SIG-M5 (cell line): Measurements from ENCODE around the gene ADAMTS20.
"Not testable (repeated sequence)": the region's sequence is repeated elsewhere in the genome, so short reads cannot be mapped to it uniquely, and the experiment has no call there.

ENCODE experiments used
- DNase-seq: peaks from one replicate; lab custom pipeline; 2025; lab: John Stamatoyannopoulos, UW

The ADAMTS20 gene

DNA sequence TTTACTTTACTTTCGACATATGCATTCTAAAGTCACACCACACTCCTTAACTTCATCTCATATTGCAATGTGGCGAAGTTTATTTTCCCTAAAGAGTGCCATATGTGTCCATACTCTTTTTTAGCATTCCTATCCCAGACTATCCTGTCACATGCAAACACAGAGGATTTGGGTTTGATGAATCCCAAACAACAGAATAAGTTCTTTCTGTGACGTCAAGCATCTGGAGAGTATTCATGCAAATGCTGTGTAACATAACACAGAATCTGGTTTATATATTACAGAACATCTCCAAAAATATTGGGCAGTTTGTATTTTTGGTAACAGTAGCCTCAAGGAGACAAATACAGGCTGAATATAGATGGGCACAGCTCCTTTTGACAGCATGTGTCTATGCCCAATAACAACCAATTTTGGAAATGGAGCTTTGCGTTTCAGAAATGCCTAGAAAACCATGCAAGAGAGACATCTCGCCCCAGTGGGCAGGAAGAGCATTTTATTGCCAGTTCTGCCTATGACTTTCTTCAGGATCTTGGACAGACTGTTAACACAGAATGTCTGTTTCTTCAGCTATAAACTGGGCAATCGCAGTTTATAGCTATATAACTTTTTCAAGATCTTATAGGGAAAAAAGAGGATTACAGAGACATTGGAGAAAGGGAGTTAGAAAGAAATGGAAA is 190.8 kb downstream of the ADAMTS20 start:
- no peak for DNase-seq

DNA sequence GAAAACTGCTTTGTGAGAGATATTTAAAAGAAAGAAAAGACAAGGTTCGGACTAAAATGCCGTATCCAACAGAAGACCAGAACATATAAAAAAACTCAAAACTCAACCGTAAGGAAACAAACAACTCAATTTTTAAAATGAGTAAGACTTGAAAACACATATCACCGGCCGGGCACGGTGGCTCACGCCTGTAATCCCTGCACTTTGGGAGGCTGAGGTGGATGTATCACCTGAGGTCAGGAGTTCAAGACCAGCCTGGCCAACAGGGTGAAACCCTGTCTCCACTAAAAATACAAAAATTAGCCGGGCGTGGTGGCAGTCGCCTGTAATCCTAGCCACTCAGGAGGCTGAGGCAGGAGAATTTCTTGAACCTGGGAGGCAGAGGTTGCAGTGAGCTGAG is 192.0 kb downstream of the ADAMTS20 start:
- not testable (repeated sequence) for DNase-seq

DNA sequence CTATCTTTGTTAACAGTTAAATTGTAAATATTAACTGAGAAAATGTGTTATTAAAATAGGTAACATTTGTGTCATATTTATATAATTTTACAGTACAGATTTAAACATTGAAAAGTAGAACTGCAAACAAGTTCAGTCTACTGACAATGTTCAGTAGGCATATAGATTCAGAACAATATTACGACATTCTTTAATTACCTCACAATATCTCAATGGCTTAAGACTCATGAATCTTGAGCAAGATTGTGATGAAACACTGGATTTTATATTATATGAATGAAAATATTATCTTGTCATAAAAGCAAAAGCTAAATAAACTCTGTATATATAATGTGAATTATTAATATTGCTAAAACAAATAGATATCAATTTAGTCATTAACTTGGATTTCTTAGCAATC is 194.9 kb downstream of the ADAMTS20 start:
- no peak for DNase-seq

DNA sequence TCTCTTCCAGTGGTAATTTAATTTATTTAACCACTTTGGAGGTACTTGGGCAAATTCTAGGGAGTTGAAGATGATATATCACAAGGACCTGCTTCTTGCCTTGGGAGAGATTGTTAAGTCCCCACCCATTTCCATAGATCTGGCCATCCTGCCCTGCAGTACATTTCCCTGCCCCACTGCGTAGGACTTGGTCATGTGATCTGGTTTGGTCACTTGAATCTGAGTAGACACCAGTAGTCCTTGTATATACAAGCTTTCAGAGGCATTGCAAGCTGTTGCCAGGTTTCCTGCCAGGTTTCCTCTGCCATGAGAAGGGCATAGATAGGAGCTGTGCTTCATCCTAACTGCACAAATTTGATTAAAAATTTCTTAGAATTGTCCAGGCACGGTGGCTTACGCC is 200.0 kb downstream of the ADAMTS20 start:
- no peak for DNase-seq

DNA sequence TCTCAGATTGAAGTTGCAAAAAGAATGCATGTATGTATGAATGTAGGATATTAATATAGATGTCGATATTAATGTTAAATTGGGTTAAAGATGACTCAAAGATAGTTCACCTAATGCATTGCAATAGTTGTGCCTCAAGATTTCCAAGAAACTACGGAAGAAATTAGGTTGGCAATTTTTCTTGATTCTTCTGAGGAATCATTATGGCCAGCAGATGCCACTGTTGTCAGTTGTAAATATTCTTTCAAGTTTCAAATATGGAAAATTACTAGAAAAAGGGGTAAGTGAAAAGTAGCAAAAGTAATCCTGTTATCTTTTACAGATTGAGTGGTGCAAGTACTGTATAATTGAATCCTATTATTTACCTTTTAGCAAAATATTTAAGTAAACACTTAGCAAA is 202.1 kb downstream of the ADAMTS20 start:
- DNase-seq = no peak

DNA sequence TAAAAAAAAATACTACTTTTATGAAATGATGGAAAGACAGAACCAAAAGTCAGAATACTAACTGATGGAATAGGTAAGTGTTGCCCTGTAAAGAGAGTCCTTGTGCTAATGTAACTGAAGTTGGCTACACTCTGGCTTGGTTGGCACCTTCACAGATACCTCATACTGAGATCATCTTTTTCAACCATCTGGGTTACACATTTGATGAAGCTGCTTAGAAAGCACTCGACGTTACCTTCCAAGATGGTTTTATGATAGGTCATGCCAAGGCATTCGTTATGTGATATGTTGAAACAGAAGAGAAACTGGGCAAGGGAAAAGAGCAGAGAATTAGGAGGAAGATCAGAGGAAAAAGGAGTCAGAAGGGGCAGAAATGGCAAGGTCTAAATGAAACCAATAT is 203.8 kb downstream of the ADAMTS20 start:
- DNase-seq = no peak

DNA sequence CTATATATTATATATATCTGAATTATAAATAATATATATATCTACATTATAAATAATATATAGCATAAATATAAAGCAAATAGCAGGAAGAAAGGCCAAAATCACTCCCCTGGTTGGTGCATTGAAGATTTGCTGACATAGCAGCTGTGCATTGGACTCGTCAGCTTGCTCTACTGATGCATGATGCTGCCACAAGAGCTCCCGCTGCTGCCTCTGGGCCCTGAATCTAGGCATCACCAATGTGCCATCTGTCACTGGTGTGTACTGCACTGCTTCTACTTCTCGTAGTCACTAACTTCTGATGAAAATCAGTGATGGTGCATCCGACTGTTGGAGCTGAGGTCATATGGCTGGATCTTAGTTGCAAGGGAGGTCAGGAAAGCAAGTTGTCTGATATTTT is 205.0 kb downstream of the ADAMTS20 start:
- DNase-seq = no peak

DNA sequence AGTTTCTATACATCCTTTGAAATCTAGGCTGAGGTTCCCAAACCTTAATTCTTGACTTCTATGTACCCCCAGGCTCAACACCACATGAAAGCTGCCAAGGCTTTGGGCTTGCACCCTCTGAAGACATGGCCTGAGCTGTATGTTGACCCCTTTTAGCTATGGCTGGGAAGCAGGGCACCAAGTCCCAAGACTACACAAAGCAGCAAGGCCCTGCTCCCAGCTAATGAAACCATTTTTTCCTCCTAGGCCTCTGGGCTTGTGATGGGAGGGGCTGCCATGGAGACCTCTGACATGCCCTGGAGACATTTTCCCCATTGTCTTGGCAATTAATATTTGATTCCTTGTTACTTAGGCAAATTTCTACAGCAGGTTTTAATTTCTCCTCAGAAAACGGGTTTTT is 207.0 kb downstream of the ADAMTS20 start:
- DNase-seq = no peak

DNA sequence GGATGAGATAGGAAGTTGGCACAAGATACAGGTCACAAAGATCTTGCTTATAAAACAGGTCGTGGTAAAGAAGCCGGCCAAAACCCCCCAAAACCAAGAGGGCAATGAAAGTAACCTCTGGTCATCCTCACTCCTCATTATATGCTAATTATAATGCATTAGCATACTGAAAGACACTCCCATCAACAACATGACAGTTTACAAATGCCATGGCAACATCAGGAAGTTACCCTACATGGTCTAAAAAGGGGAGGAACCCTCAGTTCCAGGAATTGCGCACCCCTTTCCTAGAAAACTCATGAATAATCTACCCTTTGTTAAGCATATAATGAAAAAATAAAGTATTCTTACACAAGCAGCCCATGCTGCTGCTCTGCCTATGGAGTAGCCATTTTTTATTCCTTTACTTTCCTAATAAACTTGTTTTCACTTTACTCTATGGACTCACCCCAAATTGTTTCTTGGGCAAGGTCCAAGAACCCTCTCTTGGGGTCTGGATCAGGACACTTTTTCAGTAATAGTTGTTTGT is 210.2 kb downstream of the ADAMTS20 start:
- not testable (repeated sequence) for DNase-seq

DNA sequence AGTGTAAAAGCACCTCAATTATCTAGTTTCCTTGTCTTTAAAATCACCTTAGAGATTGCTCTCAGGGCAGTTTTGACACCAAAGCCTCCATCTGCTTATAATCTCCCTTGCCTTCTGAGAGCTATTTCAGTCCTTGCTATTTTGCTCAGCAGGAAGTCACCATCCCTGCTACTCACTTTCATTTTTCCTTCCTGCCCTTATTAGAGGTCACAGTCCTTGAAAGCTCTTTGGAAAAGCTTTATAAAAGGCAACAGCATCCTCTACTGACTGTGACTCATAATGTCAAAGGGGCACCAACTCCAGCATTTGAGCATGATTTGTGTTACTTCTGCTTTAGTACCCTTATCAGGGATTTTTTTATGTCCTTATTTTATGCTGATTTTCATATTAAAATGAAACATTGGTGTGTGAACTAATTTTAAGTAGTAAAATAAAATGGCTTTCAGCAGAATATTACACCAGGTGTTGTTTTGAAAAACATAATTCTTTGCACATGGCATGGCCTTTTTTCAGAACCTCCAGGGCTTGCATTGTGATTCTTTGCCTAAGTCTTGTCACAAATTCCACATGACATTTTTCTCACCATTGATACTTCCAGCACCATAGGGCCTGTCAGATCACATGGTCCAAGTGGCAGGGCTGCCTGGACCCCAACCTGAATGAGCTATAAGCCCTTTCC is 213.0 kb downstream of the ADAMTS20 start:
- DNase-seq = peak; percentile 72

DNA sequence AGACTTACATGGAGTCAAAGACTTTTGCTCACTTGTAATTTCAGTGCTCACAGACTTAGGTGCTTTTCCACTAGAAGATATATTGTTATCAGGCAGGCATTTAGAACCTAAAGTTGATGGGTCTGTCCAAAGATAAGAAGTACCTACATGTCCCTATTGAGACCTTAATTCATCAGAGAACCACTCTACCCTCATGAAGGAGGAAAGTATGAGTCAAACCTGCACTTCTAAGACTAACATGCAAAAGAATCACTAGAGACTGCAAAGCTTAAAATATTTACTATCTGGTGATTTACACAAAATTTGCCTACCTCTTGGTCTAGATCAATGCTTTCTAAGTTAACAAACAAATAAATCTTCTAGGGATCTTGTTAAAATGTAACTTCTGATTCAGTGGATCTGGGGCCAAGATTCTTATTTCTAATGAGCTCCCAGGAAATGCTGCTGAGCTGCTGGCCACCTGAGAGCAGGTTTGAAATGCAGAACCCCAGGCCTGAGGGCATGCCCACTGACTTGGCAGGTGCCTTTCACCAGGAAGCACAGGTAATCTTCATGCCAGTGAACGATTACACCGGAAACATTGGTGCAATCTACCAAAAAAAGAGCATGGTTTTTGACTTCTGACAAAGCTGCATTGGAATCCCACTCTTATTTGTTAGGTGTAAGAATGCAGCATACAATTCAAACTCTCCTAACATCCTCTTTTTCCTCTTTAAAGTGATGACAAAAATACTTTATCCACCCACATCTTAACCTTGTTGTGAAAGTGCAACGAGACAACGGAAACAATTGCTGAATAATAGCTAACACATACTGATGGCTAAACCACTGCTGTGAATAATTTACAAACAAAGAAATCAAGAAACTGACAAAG is 214.2 kb downstream of the ADAMTS20 start:
- DNase-seq = peak; percentile 20

DNA sequence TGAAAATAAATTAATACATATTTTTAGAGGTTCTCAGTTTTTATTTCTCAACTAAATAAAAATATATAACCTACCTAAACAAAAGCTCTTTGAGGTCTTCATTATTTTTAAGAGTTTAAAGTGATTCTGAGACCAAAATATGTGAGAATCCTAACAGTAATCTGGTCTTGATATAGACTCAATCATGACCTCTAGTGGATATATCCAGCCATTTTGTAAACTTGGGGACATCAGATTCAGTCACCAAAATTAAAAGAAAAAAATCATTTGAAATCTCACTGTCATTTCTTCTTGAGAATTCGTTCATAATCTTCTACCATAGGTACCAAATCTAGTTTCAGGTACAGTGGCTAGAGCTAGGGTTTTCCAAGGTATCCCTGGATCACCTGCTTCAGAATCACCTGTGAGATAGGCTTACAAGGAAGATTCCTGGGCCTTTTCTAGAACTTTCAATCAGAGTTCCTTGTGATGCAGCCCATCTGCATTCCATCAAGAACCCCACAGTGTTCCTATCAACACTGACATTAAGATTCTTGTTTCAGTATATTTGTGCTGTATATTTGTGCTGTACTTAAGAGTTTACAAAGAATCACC is 214.9 kb downstream of the ADAMTS20 start:
- peak; percentile 4 for DNase-seq

DNA sequence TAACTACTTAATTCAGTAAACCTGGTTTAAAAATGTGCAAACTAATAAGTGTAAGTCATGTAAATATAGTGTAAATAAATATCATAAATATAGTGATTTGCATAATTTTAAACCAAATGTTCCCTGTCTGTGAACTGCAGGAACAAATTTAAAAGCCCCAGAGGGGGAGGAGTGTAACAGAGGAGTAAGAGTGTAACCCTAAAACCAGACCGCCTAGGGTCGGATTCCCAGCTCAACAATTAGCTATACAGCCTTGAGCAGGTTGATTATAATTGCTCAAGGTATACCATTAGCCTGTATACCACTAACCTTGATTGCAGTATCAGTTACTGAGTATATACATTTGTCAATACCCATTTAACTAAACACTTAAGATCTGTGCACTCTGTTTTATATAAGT is 218.4 kb downstream of the ADAMTS20 start:
- no peak for DNase-seq

DNA sequence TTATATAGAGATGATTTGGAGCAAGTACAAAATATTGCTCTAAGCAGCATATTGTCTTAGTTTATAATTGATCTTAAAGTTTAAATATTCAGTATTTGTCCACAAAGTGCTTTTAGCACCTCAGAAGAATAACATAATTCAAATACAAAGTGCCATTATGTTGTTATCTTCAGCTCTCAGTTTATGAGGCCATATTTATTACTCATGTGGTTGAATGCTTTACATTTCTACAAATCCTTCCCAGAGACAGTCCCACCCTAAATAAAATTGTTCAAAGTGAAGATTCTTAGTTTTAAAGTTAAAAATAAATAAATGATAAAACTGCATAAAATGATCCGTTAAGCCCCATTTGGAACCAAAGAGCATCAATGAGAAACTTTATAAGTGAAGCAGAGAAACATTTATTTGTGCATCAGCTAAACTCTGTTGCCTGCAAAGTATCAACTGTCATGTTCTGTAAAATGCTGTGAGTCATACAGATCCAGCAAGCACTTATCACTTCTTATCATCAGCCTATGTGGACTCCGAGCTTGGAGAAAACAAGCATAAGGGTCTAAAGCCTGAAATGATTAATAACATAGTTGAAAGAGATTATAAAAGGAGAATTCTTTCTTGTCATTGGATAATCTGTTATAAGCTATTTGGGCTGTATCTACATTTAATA is 218.9 kb downstream of the ADAMTS20 start:
- DNase-seq = no peak

DNA sequence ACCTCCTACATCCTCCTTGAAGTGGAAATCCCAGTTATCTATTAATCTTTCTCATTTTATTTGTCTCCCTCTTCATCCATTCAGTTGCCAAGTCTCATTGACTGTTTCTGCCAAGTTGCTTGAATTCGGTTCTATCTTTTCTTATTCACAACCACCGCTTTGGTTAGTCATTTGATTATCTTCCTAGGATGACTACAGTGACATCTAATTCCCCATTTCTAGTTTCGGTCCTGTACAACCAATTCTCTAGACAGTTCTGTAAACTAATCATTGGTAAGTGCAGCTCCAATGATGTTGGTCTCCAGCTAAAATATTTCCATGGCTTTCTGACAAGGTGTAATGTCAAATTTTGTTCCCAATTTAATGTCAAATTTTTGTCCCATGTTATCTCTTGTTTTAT is 220.1 kb downstream of the ADAMTS20 start:
- no peak for DNase-seq

DNA sequence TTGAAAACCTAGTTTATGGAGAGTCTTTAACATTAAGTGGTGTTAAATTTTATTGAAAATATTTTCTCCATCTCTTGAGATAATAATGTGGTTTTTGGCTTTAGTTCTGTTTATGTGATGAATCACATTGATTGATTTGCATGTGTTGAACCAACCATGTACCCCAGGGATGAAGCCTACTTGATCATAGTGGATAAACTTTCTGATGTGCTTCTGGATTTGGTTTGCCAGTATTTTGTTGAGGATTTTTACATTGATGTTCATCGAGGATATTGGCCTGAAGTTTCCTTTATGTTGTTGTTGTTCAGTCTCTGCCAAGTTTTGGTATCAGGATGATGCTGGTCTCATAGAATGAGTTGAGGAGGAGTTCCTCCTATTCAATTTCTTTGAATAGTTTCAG is 222.6 kb downstream of the ADAMTS20 start:
- no peak for DNase-seq

DNA sequence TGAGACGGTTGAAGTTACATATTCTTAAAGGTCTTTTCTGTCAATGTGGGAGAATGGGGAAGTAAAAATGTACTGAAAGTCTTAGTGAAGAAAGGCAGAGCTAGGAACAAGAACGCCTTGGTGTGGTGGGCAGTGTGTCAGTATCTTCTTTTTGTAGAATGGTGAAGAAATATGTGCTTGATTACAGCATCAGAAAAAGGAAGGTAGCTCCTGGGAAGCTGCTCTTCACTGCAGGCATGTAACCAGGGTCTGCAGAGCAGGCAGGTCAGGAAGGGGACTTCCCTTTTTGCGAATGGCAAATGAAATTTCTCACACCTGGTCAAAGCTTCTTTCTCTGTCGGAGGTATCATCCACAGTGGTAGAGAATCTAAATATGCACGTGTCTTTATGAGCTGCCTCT is 226.2 kb downstream of the ADAMTS20 start:
- DNase-seq = peak; percentile 67

DNA sequence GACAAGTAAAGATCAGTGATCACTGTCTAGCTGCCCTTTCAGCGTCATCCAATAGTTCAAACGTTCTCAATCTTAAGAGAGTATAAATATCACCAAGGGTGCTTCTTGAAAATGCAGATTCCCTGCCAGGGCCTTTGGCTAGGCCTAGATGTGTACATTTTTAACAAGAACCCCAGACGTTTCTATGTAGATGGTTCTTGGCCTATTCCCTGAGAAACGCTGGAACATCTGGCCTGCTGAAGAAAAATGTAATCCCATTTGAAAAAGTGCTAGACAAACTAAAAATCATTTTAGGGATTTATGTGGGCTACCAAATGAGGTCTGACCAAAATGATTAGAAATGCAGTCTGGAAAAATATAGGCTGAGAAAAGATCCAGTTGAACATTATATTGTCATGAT is 231.7 kb downstream of the ADAMTS20 start:
- DNase-seq = no peak

DNA sequence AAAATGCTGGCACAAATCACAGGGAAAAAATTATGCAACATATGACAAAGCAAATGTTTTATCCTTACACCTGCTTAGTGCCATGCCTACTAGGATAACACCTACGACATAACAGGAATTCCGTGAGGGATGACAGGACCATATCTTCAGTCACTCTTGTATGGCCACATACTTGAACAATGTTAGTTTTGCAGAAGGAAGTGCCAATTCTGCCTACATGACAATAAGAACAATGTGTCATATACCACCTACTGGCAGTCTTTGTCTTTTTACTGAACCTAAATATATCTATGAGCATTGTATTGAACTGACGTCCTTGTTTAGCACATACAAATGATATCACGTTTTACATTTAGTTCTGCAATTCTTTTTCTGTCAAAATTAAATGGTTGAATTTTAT is 234.0 kb downstream of the ADAMTS20 start:
- no peak for DNase-seq

DNA sequence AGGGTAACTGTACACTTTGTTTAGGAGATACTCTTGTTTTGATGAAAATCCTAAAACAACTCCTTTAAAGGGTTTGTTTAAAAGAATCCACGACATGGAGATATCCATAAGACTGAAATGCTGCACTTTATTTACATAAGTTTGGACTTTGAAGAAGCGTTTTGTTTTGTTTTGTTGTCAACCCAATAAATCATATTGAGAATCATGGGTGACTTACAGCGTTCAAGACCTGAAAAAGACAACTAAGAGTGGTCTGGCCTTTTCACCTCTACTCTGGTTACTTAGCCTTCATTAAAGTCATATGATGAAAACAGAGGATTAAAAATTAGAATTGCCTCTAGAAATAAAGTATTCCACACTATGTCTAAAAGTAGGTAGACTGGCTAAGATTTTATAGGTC is 234.8 kb downstream of the ADAMTS20 start:
- no peak for DNase-seq

DNA sequence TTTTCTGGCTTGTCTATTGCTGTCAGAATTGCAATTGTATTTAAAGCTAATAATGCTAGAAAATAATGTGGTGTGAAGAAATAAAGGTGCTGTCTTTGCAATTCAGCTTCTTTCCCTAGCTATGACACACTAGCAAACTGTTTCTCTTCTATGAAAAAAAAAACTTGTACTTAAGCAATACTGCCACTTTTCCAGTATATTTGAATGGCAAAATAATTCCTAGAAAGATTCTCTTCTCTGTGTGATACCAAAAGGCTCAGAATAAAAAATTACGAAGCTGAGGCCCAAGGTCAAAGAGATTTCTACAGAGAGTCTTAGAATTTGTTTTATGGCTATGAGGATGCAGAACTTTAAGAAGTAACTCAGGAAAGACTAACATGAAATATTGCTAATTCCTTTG is 235.5 kb downstream of the ADAMTS20 start:
- no peak for DNase-seq

DNA sequence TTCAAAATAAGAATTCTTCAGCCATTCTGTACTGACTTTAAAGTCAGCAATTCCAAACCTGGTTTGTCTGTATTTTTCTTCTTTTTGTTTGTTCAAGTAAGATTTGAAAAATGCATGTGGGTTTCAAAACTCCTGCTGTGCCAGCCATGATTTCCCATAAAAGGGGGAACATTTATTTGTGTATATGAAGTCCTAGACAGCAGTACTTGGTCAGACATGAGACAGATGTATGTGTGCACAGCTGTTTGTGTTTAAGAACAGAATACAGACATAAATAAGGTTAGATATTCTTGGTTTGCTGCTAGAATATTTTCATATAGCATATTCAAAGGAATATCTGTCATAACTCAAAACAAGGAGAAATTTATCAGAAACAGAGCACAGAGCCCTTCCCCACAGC is 236.0 kb downstream of the ADAMTS20 start:
- no peak for DNase-seq
